ENCODE data around the gene CORO2A. TPM values are rescaled to one million over a fixed set of nuclear protein-coding genes. Genes with fewer than 3 reads are reported as not detected.

Gene CORO2A
- total and polyA plus RNA-seq, 8 donors, result 0.20 to 1.3 (median 0.60) TPM

DNA sequence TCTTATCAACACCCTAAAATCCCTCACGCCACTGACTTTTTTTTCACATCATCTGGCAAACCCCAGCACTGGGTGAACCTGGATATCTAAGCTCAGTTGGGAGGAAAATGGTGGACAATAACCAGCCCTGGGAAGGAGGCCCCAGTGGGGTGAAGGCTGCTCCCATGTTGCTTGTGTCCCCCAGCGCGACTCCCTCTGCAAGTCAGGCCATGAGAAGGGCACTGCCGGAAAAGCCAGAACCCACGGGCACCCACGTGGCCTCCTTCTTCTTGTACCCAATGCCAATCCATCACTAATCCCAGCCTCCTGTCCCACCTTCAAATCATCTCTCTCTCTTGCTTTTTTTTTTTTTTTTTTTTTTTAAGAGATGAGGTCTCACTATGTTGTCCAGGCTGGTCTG is 11.4 kb downstream of the CORO2A start:
- ATAC-seq, result no peak
- no peaks in the 10 kb centered on the region for H3K36me3 ChIP-seq
- WGBS, 2 donors, result 85 to 94% methylated on average over 6 of the region's 6 CpGs
- intact Hi-C loops (cut with DNase I), result no loop called here
- DNase-seq, result no peak
- TF ChIP-seq, protein P1, sequence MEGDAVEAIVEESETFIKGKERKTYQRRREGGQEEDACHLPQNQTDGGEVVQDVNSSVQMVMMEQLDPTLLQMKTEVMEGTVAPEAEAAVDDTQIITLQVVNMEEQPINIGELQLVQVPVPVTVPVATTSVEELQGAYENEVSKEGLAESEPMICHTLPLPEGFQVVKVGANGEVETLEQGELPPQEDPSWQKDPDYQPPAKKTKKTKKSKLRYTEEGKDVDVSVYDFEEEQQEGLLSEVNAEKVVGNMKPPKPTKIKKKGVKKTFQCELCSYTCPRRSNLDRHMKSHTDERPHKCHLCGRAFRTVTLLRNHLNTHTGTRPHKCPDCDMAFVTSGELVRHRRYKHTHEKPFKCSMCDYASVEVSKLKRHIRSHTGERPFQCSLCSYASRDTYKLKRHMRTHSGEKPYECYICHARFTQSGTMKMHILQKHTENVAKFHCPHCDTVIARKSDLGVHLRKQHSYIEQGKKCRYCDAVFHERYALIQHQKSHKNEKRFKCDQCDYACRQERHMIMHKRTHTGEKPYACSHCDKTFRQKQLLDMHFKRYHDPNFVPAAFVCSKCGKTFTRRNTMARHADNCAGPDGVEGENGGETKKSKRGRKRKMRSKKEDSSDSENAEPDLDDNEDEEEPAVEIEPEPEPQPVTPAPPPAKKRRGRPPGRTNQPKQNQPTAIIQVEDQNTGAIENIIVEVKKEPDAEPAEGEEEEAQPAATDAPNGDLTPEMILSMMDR (IDR thresholded peaks at IDR 0.05), result no peak
- no peaks in the 10 kb centered on the region for H3K4me1 ChIP-seq
- no peak for FAIRE-seq
- no peak overlapping the region for H3K27ac ChIP-seq
- H3K4me3 ChIP-seq, result no peak overlapping the region
- H3K9me3 ChIP-seq, result no peaks in the 10 kb centered on the region
- no peaks in the 10 kb centered on the region for H3K27me3 ChIP-seq

DNA sequence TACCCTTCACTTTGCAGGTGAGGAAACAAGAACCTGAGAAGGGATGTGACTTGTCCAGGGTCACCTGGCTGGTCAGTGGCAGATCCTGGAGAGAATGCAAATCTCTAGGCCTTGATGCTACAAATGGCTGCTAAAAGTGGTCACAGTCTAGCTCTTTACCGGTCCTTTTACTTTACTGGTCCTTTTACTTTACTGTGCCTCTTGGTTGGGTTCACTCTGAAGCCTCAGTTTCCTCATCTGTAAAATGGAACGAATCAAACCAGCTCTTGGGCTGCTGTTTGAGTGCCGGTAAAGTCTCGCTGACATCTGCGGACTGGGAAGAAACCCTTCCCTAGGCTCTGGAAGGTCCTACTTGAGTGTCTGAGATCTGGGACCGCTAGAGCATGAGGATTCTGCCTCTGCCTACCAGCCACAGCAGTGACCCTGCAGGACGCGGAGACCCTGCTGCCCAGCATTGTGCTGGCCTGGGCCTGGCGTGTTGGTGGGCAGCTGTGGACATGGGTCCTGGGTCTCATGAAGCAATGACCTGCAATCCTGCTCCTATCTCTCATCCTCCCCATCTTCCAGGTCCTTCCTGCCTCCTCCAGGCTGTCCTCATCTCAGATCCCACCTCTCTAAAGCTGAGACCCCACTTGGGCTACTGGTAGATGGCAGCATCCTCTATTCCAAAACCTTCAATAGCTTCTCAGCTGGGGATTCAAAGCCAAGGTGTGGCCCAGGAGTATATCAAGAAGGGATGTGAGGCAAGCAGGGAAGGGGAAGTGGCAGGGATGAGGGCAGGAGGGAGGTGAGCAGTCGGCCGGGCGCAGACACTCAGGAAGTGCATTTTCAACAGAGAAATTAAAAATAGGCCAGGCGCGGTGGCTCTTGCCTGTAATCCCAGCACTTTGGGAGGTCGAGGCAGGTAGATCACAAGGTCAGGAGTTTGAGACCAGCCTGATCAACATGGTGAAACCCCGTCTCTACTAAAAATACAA is 13.3 kb downstream of the CORO2A start:
- intact Hi-C loops (cut with DNase I), result no loop called here
- Histone ChIP-seq H3K4me1 (no peaks in the 10 kb centered on the region), H3K27ac (no peak overlapping the region), H3K27me3 (no peaks in the 10 kb centered on the region), H3K4me3 (no peak overlapping the region), H3K9me3 (no peaks in the 10 kb centered on the region), H3K36me3 (no peaks in the 10 kb centered on the region)
- DNase-seq (no peak), ATAC-seq (no peak), FAIRE-seq (no peak)
- TF ChIP-seq, protein P1 (IDR thresholded peaks at IDR 0.05), result no peak
- WGBS, 2 donors, result 86 to 87% methylated on average over 16 of the region's 16 CpGs

DNA sequence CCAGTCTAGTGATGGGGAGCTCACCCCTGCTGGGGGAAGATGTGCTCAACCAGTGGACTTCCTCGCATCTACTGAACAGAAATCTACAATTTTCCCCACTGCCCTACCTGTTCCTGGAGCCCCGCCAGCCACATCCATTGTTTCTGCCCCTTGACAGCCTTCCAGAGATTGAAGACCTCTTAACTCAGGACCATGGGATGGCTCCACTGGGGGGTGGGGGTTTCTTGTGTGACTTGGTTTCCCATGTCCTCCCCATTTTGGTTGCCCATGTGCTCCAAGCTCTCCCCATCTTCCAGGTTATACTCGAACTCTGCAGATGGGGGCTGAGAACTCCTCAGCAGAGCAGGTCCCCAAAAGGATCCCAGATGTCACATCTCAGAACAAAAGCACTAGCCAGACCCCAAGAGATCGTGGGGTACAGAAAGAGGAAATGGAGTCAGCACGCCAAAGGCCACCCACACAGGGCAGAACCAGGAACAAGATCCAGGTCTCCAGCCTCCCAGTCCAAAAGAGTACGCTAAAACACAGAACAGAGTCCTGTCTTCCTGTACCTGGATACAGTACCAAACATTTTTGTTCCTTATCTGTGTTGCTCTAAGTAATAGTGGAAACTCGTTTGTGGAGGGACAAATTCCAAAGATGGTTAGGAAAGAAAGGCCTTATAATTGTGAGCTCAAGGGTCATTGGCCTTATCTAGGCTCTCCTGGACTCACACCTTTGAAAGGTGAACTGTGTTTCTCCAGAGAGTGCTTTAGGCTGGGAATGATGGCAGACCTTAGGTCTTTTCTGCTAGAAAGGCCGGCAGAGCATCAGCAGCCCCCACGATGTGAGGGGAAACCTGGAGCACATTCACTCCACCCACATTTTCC is 15.8 kb downstream of the CORO2A start:
- intact Hi-C loops (cut with DNase I), result no loop called here
- Histone ChIP-seq H3K4me3 (no peak overlapping the region), H3K27ac (no peak overlapping the region), H3K4me1 (no peaks in the 10 kb centered on the region), H3K27me3 (no peaks in the 10 kb centered on the region), H3K36me3 (no peaks in the 10 kb centered on the region), H3K9me3 (no peaks in the 10 kb centered on the region)
- DNase-seq, result no peak
- FAIRE-seq, result no peak
- 72 to 76% methylated on average over 9 of the region's 9 CpGs for WGBS, 2 donors
- no peak for ATAC-seq
- TF ChIP-seq, protein P1 (IDR thresholded peaks at IDR 0.05), result no peak

DNA sequence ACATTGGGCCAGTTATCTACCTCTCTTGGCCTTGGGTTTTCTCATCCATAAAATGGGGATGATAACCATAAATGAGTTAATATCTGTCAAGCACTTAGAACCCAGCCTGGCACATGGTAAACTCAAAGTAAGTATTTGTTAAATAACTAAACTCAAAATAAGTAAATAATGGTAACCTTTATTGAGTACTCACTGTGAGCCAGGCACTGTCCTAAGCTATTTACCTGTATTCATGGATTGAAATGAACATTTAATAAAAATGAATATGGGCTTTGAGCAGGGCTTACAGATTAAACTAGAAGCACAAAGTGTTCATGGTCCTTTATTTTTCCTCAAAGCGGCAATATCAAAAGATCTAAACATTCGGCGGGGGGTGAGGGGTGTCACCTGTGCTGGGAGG is 16.7 kb downstream of the CORO2A start:
- ATAC-seq (no peak), DNase-seq (no peak), FAIRE-seq (no peak)
- intact Hi-C loops (cut with DNase I), result no loop called here
- TF ChIP-seq, protein P1 (IDR thresholded peaks at IDR 0.05), result no peak
- Histone ChIP-seq H3K36me3 (no peaks in the 10 kb centered on the region), H3K4me3 (no peak overlapping the region), H3K9me3 (no peaks in the 10 kb centered on the region), H3K4me1 (no peaks in the 10 kb centered on the region), H3K27ac (no peak overlapping the region), H3K27me3 (no peaks in the 10 kb centered on the region)
- WGBS, 2 donors, result 71 to 83% methylated on average over 3 of the region's 3 CpGs
